HL-60 (cell line): ENCODE data around the gene STX18.
"Not testable (repeated sequence)": the region's sequence is repeated elsewhere in the genome, so short reads cannot be mapped to it uniquely, and the experiment has no call there.

Experiments used
- GABPA ChIP-seq: IDR thresholded peaks from 2 replicates; pipeline ENCODE4 v1.6.1; 2012; ENCODE audit warnings: low read depth
- POLR2AphosphoS5 ChIP-seq: IDR thresholded peaks from 2 replicates; pipeline ENCODE4 v1.6.1; 2012; ENCODE audit warnings: low read depth
- TF ChIP-seq, protein P1 (sequence below): IDR thresholded peaks from one replicate; pipeline ENCODE4 v1.5.1; 2011; ENCODE audit warnings: low read length, control low read depth, inconsistent platforms; ENCODE audit not compliant: insufficient read depth
- TF ChIP-seq, protein P2 (sequence below): IDR thresholded peaks from 2 replicates; pipeline ENCODE4 v1.6.1; 2012; ENCODE audit warnings: low read depth; ENCODE audit not compliant: insufficient replicate concordance

DNA sequence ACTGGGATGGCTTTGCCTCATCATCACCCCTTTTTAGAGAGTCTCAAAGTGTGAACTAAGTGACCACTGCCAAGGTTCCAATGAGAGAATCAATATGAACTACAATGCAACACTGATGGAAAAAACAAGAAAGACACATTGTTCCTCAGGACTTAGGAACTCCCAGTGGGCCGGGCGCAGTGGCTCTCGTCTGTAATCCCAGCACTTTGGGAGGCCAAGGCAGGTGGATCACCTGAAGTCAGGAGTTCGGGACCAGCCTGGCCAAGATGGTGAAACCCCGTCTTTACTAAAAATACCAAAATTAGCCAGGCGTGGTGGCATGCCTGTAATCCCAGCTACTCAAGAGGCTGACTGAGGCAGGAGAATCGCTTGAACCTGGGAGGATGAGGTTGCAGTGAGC lies 119.7 kb downstream of the STX18 start:
- not testable (repeated sequence) for TF ChIP-seq POLR2AphosphoS5, GABPA
- TF ChIP-seq, protein P1, sequence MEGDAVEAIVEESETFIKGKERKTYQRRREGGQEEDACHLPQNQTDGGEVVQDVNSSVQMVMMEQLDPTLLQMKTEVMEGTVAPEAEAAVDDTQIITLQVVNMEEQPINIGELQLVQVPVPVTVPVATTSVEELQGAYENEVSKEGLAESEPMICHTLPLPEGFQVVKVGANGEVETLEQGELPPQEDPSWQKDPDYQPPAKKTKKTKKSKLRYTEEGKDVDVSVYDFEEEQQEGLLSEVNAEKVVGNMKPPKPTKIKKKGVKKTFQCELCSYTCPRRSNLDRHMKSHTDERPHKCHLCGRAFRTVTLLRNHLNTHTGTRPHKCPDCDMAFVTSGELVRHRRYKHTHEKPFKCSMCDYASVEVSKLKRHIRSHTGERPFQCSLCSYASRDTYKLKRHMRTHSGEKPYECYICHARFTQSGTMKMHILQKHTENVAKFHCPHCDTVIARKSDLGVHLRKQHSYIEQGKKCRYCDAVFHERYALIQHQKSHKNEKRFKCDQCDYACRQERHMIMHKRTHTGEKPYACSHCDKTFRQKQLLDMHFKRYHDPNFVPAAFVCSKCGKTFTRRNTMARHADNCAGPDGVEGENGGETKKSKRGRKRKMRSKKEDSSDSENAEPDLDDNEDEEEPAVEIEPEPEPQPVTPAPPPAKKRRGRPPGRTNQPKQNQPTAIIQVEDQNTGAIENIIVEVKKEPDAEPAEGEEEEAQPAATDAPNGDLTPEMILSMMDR = not testable (repeated sequence)
- TF ChIP-seq, protein P2, sequence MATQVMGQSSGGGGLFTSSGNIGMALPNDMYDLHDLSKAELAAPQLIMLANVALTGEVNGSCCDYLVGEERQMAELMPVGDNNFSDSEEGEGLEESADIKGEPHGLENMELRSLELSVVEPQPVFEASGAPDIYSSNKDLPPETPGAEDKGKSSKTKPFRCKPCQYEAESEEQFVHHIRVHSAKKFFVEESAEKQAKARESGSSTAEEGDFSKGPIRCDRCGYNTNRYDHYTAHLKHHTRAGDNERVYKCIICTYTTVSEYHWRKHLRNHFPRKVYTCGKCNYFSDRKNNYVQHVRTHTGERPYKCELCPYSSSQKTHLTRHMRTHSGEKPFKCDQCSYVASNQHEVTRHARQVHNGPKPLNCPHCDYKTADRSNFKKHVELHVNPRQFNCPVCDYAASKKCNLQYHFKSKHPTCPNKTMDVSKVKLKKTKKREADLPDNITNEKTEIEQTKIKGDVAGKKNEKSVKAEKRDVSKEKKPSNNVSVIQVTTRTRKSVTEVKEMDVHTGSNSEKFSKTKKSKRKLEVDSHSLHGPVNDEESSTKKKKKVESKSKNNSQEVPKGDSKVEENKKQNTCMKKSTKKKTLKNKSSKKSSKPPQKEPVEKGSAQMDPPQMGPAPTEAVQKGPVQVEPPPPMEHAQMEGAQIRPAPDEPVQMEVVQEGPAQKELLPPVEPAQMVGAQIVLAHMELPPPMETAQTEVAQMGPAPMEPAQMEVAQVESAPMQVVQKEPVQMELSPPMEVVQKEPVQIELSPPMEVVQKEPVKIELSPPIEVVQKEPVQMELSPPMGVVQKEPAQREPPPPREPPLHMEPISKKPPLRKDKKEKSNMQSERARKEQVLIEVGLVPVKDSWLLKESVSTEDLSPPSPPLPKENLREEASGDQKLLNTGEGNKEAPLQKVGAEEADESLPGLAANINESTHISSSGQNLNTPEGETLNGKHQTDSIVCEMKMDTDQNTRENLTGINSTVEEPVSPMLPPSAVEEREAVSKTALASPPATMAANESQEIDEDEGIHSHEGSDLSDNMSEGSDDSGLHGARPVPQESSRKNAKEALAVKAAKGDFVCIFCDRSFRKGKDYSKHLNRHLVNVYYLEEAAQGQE = not testable (repeated sequence)
